ENCODE measurements around the gene PCSK2.

The PCSK2 gene

GRCh38 chr20:17320456-17320855 is 93.6 kb downstream of the PCSK2 start:
- no peak for DNase-seq (ENCODE audit: low read depth, low spot score)
- no peak overlapping the region for H3K27ac ChIP-seq

DNA sequence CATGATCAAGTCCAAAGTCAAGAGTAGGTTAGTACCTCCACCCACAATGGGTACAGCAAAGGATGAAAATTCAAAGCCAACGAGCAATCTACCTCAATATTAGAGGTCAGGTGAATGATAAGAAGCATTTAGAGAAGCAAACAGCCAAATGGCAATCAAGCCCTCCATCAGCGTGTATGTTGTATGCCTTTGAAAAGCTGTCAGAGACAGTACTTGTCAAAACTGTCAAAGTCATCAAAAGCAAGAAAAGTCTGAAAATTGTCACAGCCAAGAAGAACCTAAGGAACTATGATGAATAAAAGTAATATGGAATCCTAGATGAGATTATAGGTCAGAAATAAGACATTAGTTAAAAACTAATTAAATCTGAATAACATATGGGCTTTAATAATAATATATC is 99.3 kb downstream of the PCSK2 start:
- H3K27ac ChIP-seq: no peak overlapping the region
- DNase-seq (ENCODE audit: low read depth, low spot score): no peak

DNA sequence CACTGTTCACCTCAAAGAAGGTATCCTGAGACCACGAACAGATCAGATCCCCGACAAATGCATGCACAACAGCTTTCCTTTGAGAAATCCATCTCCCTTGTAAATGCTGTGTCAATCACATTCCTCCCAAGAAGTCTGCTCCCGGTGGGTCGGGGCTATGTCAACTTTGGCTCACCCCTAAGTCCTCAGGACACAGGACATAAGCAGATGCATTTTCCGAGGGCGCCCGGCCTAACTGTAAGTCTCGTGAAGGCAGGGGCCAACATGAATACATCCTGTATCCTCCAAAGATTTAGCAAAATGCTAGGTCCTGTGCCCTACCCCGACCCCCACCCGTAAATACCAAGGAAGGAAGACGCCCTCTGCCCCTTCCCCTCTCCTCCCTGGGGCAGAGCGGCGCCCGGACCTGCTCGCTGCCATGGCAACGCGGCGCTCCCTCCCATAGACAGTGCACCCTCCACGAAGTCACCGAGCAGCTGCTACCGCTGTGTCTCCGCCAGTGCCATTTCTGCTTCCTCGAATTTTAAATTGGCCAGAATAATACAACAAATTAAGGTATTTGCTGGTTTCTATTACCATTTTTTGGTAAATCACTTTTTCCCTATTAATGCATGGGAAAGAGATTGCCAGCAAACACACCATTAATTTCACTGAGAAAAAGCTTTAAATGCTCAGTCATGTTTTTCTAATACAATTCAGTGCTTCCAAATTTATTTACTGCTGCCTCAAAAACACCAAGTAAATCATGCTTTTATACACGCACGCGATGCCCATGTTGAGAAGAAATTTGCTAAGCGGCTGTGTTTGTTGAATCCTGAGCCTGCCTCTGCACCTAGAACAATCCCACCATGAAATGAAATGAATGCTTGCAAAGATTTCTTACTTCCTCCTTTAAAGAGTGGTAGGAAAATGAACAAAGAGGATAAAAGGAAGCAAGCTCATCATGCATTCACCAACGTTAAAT is 100.6 kb downstream of the PCSK2 start:
- DNase-seq (ENCODE audit: low read depth, low spot score): no peak

GRCh38 chr20:17334932-17335331 is 108.1 kb downstream of the PCSK2 start:
- DNase-seq (ENCODE audit: low read depth, low spot score): no peak
- no peak overlapping the region for H3K27ac ChIP-seq

More for the DNA sequence above, 100.6 kb downstream of the PCSK2 start:
- H3K27ac ChIP-seq: no peak overlapping the region

DNA sequence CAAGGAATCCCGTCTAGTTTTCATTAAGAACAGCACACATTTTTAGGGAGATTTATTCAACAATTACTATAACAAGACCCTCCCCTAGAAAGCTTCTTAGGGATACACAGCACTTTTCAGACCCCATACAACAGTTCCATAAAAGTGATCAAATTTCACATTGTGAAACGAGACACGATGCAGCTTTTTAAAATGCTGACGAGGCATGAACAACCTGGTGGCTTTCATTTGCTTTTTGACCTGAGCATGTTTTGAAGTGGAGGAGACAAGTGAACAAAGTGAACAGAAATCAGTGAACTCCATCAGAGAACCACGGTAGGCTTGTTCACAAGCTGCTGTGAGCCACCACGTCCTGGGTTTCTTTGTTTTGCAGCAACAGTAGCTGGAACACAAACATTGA is 112.2 kb downstream of the PCSK2 start:
- DNase-seq (ENCODE audit: low read depth, low spot score): no peak
- H3K27ac ChIP-seq: no peak overlapping the region

DNA sequence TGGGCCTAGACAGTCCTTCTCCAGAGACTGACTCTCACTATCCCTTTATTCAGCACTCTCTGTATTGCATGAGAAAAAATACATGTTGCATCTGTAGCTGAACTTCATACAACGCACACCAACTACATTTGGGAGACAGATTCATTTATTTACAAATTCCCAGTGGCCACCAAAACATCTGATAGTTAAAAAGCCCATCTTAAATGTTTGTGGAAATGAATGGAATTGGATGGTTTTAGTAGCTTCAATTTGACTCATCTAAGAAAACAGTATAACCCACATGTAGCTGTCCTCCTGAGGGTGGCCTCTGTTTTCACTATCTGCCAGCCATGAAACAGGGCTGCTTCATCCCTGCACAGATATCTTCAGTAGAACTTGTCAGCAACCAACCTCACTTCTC is 116.3 kb downstream of the PCSK2 start:
- H3K27ac ChIP-seq: no peak overlapping the region
- DNase-seq (ENCODE audit: low read depth, low spot score): no peak

GRCh38 chr20:17343656-17344452 is 117.0 kb downstream of the PCSK2 start:
- H3K27ac ChIP-seq: no peak overlapping the region
- no peak for DNase-seq (ENCODE audit: low read depth, low spot score)

- H3K27ac ChIP-seq: no peak overlapping the region
- no peak for DNase-seq (ENCODE audit: low read depth, low spot score)
Observed at GRCh38 chr20:17344790-17345189, 118.0 kb downstream of the PCSK2 start.

DNA sequence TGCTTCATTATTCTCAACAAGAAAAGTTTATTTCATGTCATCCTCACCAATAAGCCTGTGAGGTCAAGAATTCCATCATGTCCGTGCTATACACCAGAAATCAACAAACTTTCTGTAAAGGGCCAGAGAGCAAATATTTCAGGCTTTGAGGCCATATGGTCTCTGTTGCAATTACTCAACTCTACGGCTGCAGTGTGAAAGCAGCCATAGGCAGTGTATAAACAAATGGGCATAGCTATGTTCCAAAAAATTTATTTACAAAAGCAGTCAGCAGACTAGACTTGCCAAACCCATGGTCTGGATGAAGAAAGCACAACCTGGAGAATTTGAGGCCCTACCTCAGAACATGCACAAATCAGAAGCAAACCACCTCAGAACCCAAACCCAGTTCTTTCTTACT is 118.5 kb downstream of the PCSK2 start:
- DNase-seq (ENCODE audit: low read depth, low spot score): no peak
- no peak overlapping the region for H3K27ac ChIP-seq

GRCh38 chr20:17350321-17350720 is 123.5 kb downstream of the PCSK2 start:
- no peak for DNase-seq (ENCODE audit: low read depth, low spot score)
- H3K27ac ChIP-seq: no peak overlapping the region

GRCh38 chr20:17357238-17357637 is 130.4 kb downstream of the PCSK2 start:
- DNase-seq (ENCODE audit: low read depth, low spot score): no peak
- H3K27ac ChIP-seq: no peak overlapping the region

- no peak overlapping the region for H3K27ac ChIP-seq
- no peak for DNase-seq (ENCODE audit: low read depth, low spot score)
Observed at GRCh38 chr20:17358854-17359253, 132.0 kb downstream of the PCSK2 start.

DNA sequence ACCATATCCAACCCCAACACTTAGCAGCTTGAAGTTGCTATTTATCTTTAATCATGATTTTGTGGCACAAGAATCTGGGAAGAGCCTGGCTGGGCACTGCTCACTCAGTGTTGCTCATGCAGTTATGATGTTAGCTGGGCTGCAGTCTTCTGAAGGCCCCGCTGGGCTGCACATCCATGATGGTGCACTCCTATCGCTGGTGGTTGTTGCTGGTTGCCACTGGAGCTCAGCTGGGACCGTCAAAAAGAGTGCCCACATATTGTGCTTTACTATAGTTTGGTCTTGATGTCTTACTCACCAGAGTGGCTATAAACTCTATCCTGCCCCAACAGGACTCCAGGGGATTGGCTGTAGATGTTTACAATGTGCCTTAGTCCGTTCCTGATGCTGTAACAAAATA is 137.8 kb downstream of the PCSK2 start:
- no peak overlapping the region for H3K27ac ChIP-seq
- DNase-seq (ENCODE audit: low read depth, low spot score): no peak

DNA sequence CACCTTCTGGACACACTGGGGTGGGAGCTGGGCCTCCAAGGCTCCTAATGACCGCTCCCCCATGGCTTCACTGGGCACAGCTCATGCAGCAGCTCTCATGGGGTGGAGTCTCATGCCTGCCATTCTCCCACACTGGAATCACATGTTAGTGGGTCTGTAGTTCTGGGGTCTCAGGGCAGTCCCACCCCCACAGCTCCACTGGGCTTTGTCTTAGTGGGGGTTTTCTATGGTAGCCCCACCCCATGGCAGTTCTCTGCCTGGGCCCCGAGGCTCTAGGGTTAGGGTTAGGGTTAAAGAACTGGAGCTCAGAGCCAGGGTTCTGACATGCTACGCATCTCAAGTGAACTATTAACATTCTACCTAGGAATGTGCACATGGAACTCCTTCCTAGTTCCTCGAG is 139.0 kb downstream of the PCSK2 start:
- DNase-seq (ENCODE audit: low read depth, low spot score): no peak
- H3K27ac ChIP-seq: no peak overlapping the region

- no peak overlapping the region for H3K27ac ChIP-seq
- DNase-seq (ENCODE audit: low read depth, low spot score): no peak
Observed at GRCh38 chr20:17369506-17369905, 142.7 kb downstream of the PCSK2 start.

DNA sequence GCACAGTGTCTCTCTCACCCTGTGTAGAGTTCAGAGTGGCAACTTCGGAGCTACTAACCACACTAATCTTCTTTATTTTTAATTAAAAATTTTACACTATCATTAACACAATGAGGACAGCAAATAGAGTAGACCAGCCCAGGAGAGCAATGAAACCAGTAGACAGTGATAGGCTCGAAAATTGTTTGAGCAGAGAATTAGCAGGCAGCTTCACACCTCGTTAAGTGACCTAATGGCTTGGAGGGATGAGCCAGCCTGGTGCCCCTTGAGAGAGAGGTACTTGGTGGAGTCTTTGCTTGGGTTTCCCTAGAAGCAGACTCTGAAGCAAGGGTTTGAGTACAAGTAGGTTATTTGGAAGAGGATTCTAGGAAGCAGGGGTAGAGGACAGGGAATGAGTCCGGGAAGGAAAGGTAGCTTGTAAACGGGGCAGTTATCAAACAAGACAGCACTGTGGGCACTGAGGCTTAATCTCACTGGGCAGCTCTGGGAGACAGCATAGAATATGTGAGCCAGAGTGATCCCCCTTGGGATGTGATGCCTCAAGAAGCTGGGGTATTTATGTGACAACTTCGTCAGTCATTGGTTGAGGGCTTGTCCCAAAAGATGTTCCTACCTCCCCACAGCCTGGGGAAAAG is 146.1 kb downstream of the PCSK2 start:
- no peak overlapping the region for H3K27ac ChIP-seq
- no peak for DNase-seq (ENCODE audit: low read depth, low spot score)

- no peak overlapping the region for H3K27ac ChIP-seq
- DNase-seq (ENCODE audit: low read depth, low spot score): no peak
Observed at GRCh38 chr20:17374086-17374485, 147.2 kb downstream of the PCSK2 start.

DNA sequence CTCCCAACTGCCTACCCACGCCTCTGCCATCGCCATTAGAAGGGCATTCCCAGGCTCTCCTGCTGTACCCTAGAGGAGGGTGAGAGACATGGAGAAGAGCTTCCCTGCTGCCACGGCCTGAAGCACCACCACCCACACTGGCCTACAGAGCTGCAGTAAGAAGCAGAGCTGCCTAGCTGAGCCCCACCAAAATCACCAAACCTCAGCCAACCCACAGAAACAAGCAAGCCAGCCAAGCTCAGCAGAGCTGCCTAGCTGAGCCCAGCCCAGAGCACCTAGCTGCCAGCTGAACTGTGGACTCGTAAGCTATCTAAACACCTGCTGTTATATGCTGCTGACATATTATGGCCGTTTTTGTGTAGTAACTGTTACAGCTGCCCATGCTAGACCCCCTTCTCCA is 149.2 kb downstream of the PCSK2 start:
- no peak overlapping the region for H3K27ac ChIP-seq
- no peak for DNase-seq (ENCODE audit: low read depth, low spot score)

DNA sequence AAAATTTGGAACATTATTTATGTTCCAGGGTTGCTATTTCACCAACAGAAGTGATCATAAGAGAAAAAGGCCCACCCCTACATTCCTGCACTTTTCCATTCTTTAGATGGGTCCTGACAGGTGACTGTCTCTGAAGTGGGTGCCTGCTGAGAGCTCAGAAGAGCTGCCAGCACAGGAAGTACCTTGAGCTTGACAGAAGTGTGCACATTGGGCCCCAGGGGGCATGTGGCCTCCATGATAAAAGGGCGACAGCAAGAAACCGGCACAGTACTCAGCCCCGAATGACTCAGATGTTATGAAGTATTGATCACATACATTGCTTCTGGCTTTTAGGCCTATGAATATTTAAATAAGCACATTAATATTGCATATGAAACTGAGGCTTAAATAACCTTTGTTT is 150.4 kb downstream of the PCSK2 start:
- DNase-seq (ENCODE audit: low read depth, low spot score): no peak
- H3K27ac ChIP-seq: no peak overlapping the region

DNA sequence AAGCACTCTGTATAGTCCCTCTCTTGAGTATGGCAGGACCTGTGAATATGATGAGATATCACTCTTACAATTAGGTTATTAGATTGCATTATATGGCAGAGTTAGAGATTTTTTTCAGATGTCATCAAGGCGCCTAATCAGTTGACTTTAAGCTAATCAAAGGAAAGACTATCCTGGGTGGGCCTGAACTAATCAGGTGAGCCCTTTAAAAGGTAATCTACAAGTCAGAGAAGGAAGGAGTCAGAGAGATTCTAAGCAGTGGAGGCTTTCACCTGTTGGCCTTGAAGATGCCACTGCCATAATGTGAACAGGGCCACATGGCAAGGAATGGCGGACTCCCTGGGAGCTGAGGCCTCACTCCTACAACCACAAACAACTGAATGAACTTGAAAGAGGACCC is 152.8 kb downstream of the PCSK2 start:
- no peak for DNase-seq (ENCODE audit: low read depth, low spot score)
- no peak overlapping the region for H3K27ac ChIP-seq

- no peak for DNase-seq (ENCODE audit: low read depth, low spot score)
Observed at GRCh38 chr20:17380801-17381200, 154.0 kb downstream of the PCSK2 start.

More at GRCh38 chr20:17380801-17381200, 154.0 kb downstream of the PCSK2 start:
- H3K27ac ChIP-seq: no peak overlapping the region

Data from epithelial cell of prostate (primary cell).